ENCODE data around the gene GPATCH4. TPM values are rescaled to one million over a fixed set of nuclear protein-coding genes. Genes with fewer than 3 reads are reported as not detected.
"Not testable (repeated sequence)": the region's sequence is repeated elsewhere in the genome, so short reads cannot be mapped to it uniquely, and the experiment has no call there.

GPATCH4 gene
- total RNA-seq, 2 experiments from 2014 or later, result 35.3 to 36.3 TPM

DNA sequence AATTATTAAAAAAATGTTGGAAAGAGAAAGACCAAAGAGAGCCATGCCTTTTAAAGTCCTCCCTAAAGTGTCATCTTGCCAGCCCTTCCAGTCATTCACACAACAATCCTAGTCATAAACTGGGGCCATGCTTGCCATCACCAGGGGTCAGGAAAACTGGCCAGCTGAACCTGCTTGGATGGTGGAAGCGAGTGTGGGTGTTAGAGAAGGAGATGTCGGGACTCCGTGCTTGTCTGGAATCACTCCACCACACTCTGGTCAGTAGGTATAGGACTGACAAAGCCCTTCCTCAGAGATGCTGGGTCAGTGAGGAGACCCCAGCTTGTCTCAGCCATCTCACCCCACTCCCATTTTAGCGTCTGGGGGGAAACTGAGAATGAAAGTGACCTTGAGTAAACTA lies 14.7 kb upstream of the GPATCH4 start:
- no peak overlapping the region for H3K4me3 Mint-ChIP-seq
- Histone ChIP-seq H3K4me3 (ENCODE audit: low read length) (no peak overlapping the region), H3K9me3 (ENCODE audit: control insufficient read depth in 1 of 2, insufficient read depth in 1 of 2, low read length in 2 of 2) (no peaks in the 10 kb centered on the region), H3K4me1 (ENCODE audit: insufficient read depth, low read length) (no peaks in the 10 kb centered on the region), H3K36me3 (ENCODE audit: insufficient read depth, low read length) (no peaks in the 10 kb centered on the region), H3K27ac (ENCODE audit: low read depth in 1 of 2, low read length in 2 of 2) (no peak overlapping the region), H3K27me3 (ENCODE audit: control insufficient read depth in 1 of 2, insufficient read depth in 2 of 2, low read length in 2 of 2) (peaks cover 22 to 24% of the 10 kb centered on the region in 2 experiments)
- POLR2A ChIA-PET, result no interaction called here
- intact Hi-C loops (cut with DNase I, micrococcal nuclease), result no loop called here
- ATAC-seq (ENCODE audit: poor library complexity) (no peak), DNase-seq (no peak)
- no peaks in the 10 kb centered on the region for H3K4me1 Mint-ChIP-seq (ENCODE audit: low read depth)
- H3K9me3 Mint-ChIP-seq, result no peaks in the 10 kb centered on the region
- H3K27ac Mint-ChIP-seq, result no peak overlapping the region
- H3K36me3 Mint-ChIP-seq (ENCODE audit: low read depth), result no peaks in the 10 kb centered on the region
- H3K27me3 Mint-ChIP-seq, result peaks cover 68% of the 10 kb centered on the region
- CTCF ChIA-PET, result no interaction called here
- TF ChIP-seq, protein P1, sequence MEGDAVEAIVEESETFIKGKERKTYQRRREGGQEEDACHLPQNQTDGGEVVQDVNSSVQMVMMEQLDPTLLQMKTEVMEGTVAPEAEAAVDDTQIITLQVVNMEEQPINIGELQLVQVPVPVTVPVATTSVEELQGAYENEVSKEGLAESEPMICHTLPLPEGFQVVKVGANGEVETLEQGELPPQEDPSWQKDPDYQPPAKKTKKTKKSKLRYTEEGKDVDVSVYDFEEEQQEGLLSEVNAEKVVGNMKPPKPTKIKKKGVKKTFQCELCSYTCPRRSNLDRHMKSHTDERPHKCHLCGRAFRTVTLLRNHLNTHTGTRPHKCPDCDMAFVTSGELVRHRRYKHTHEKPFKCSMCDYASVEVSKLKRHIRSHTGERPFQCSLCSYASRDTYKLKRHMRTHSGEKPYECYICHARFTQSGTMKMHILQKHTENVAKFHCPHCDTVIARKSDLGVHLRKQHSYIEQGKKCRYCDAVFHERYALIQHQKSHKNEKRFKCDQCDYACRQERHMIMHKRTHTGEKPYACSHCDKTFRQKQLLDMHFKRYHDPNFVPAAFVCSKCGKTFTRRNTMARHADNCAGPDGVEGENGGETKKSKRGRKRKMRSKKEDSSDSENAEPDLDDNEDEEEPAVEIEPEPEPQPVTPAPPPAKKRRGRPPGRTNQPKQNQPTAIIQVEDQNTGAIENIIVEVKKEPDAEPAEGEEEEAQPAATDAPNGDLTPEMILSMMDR (IDR thresholded peaks at IDR 0.05), result no peak

DNA sequence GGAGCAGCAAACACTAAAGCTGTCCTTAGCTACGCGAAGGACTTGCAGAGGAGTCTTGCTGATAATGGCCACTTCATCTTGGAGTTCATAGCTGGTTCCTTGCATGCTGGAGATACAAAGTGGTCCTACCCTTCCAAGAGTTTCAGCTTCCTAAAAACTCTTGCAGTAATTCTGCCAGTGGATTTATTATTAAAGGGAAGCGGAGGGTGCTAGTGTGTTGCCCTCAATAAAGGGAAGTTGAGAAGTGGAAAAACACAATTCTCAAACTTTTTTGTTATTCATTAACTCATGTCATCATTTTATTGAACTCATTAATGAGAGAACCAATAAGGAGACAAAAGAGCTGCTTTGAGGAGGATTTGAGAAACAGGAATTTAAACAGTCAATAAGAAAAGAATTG lies 11.4 kb upstream of the GPATCH4 start:
- Mint-ChIP-seq H3K27ac (no peak overlapping the region), H3K4me3 (no peak overlapping the region), H3K9me3 (no peaks in the 10 kb centered on the region), H3K4me1 (ENCODE audit: low read depth) (peaks cover 14% of the 10 kb centered on the region), H3K36me3 (ENCODE audit: low read depth) (no peaks in the 10 kb centered on the region), H3K27me3 (peaks cover 50% of the 10 kb centered on the region)
- TF ChIP-seq, protein P1 (IDR thresholded peaks at IDR 0.05), result no peak
- intact Hi-C loops (cut with DNase I, micrococcal nuclease), result no loop called here
- H3K36me3 ChIP-seq (ENCODE audit: insufficient read depth, low read length), result no peaks in the 10 kb centered on the region
- no peak overlapping the region for H3K27ac ChIP-seq (ENCODE audit: low read depth in 1 of 2, low read length in 2 of 2)
- ATAC-seq (ENCODE audit: poor library complexity), result no peak
- DNase-seq, result no peak
- POLR2A ChIA-PET, result interaction anchor here (0.8 to 0.9 kb wide), 2 partner anchors 11 to 112 kb away, joined by 3 to 4 read pairs; partner anchors contain the start of genes GPATCH4 and MEF2D
- CTCF ChIA-PET, result interaction anchor here (0.5 to 0.8 kb wide), 2 partner anchors 14 kb away, joined by 3 read pairs; no protein-coding TSS in a partner anchor
- no peaks in the 10 kb centered on the region for H3K9me3 ChIP-seq (ENCODE audit: control insufficient read depth in 1 of 2, insufficient read depth in 1 of 2, low read length in 2 of 2)
- H3K27me3 ChIP-seq (ENCODE audit: control insufficient read depth in 1 of 2, insufficient read depth in 2 of 2, low read length in 2 of 2), result peaks cover 3 to 5% of the 10 kb centered on the region in 2 experiments
- no peak overlapping the region for H3K4me3 ChIP-seq (ENCODE audit: low read length)
- peaks cover 10% of the 10 kb centered on the region for H3K4me1 ChIP-seq (ENCODE audit: insufficient read depth, low read length)

DNA sequence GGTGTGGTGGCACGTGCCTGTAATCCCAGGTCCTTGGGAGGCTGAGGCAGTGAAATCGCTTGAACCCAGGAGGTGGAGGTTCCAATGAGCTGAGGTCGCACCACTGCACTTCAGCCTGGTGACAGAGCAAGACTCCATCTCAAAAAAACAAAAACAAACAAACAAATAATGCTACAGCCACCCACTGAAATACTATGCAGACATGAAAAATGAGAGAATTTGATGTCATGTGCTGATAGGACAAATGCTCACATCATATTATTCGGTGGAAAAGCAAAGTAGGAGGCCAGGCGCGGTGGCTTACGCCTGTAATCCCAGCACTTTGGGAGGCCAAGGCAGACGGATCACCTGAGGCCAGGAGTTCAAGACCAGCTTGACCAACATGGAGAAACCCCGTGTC lies 8.8 kb upstream of the GPATCH4 start:
- H3K9me3 ChIP-seq (ENCODE audit: control insufficient read depth in 1 of 2, insufficient read depth in 1 of 2, low read length in 2 of 2); H3K27ac ChIP-seq (ENCODE audit: low read depth in 1 of 2, low read length in 2 of 2); H3K4me1 ChIP-seq (ENCODE audit: insufficient read depth, low read length); H3K36me3 ChIP-seq (ENCODE audit: insufficient read depth, low read length); intact Hi-C loops (cut with DNase I, micrococcal nuclease); H3K27me3 ChIP-seq (ENCODE audit: control insufficient read depth in 1 of 2, insufficient read depth in 2 of 2, low read length in 2 of 2); H3K9me3 Mint-ChIP-seq; H3K36me3 Mint-ChIP-seq (ENCODE audit: low read depth); H3K4me3 ChIP-seq (ENCODE audit: low read length); ATAC-seq (ENCODE audit: poor library complexity); POLR2A ChIA-PET; H3K27ac Mint-ChIP-seq; DNase-seq; H3K4me3 Mint-ChIP-seq: not testable (repeated sequence)
- Mint-ChIP-seq H3K27me3 (peaks cover 33% of the 10 kb centered on the region), H3K4me1 (ENCODE audit: low read depth) (peaks cover 14% of the 10 kb centered on the region)
- CTCF ChIA-PET, result interaction anchor here (1.2 kb wide), 1 partner anchor 109 kb away, joined by 3 read pairs; no protein-coding TSS in a partner anchor

DNA sequence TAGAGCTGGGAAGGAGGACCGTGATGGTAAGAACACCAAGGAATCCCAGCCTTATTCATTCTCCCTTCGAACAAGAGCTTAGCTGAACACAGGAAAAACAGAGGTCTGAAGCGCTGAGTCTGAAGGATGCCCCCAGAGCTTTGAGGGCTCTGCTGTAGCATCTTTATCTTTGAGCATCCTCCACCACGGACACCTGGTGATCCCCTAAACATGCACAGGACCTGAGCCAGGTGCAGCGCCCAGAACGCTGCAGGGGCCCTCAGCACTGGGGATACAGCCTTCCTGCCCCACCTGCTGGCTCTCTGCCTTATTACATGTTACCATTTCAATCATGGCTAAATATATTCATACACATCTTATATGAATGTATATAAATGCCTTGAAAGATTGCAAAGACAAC lies 7.7 kb upstream of the GPATCH4 start:
- ChIA-PET CTCF (interaction anchor here (0.6 to 1.8 kb wide), 15 partner anchors 10 to 223 kb away, joined by 3 to 32 read pairs (median 6); partner anchors contain the start of genes HAPLN2, IQGAP3 and NAXE), POLR2A (interaction anchor here (0.8 to 1.8 kb wide), 5 partner anchors 26 to 151 kb away, joined by 3 to 8 read pairs (median 4); partner anchors contain the start of gene MEF2D)
- no peak overlapping the region for H3K4me3 Mint-ChIP-seq
- no peak overlapping the region for H3K27ac Mint-ChIP-seq
- no peaks in the 10 kb centered on the region for H3K36me3 Mint-ChIP-seq (ENCODE audit: low read depth)
- no peaks in the 10 kb centered on the region for H3K36me3 ChIP-seq (ENCODE audit: insufficient read depth, low read length)
- TF ChIP-seq, protein P1 (IDR thresholded peaks at IDR 0.05), result peak; percentile 71
- no peak overlapping the region for H3K27ac ChIP-seq (ENCODE audit: low read depth in 1 of 2, low read length in 2 of 2)
- ATAC-seq (ENCODE audit: poor library complexity), result peak; percentile 80
- peaks cover 10% of the 10 kb centered on the region for H3K4me1 ChIP-seq (ENCODE audit: insufficient read depth, low read length)
- H3K27me3 ChIP-seq (ENCODE audit: control insufficient read depth in 1 of 2, insufficient read depth in 2 of 2, low read length in 2 of 2), result peaks cover 0 to 5% of the 10 kb centered on the region in 2 experiments
- no peak overlapping the region for H3K4me3 ChIP-seq (ENCODE audit: low read length)
- no peaks in the 10 kb centered on the region for H3K9me3 ChIP-seq (ENCODE audit: control insufficient read depth in 1 of 2, insufficient read depth in 1 of 2, low read length in 2 of 2)
- intact Hi-C loops (cut with DNase I, micrococcal nuclease), result loop anchor here (1.0 kb wide), 6 partner anchors 25 to 229 kb away; no protein-coding TSS in a partner anchor
- DNase-seq, result peak; percentile 42 to 77 (median 52)
- no peaks in the 10 kb centered on the region for H3K9me3 Mint-ChIP-seq
- H3K27me3 Mint-ChIP-seq, result peaks cover 25% of the 10 kb centered on the region
- peaks cover 14% of the 10 kb centered on the region for H3K4me1 Mint-ChIP-seq (ENCODE audit: low read depth)
